Measurements from ENCODE around the gene FOXJ3.
"Not testable (repeated sequence)": the region's sequence is repeated elsewhere in the genome, so short reads cannot be mapped to it uniquely, and the experiment has no call there.

FOXJ3 gene

GRCh38 chr1:42240966-42241755, 93.9 kb downstream of the FOXJ3 start:
- DNase-seq: no peak

GRCh38 chr1:42239555-42239954, 95.5 kb downstream of the FOXJ3 start:
- DNase-seq: no peak

- no peak for DNase-seq
Observed at GRCh38 chr1:42239041-42239440, 96.0 kb downstream of the FOXJ3 start.

GRCh38 chr1:42231253-42231652, 103.8 kb downstream of the FOXJ3 start:
- DNase-seq: no peak

- no peak for DNase-seq
Observed at GRCh38 chr1:42228938-42229337, 106.1 kb downstream of the FOXJ3 start.

GRCh38 chr1:42223036-42223435, 112.0 kb downstream of the FOXJ3 start:
- DNase-seq: no peak

GRCh38 chr1:42221952-42222606, 113.0 kb downstream of the FOXJ3 start:
- DNase-seq: no peak

GRCh38 chr1:42221456-42221855, 113.6 kb downstream of the FOXJ3 start:
- no peak for DNase-seq

GRCh38 chr1:42219627-42220026, 115.4 kb downstream of the FOXJ3 start:
- no peak for DNase-seq

GRCh38 chr1:42214447-42214871, 120.6 kb downstream of the FOXJ3 start:
- DNase-seq: no peak

- DNase-seq: no peak
Observed at GRCh38 chr1:42211224-42211623, 123.8 kb downstream of the FOXJ3 start.

GRCh38 chr1:42210421-42211133, 124.5 kb downstream of the FOXJ3 start:
- DNase-seq: no peak

GRCh38 chr1:42209526-42210251, 125.3 kb downstream of the FOXJ3 start:
- DNase-seq: no peak

- not testable (repeated sequence) for DNase-seq
Observed at GRCh38 chr1:42206930-42207329, 128.1 kb downstream of the FOXJ3 start.

- peak in 1 of 5 experiments; percentile 3 for DNase-seq
Observed at GRCh38 chr1:42206164-42206563, 128.9 kb downstream of the FOXJ3 start.

GRCh38 chr1:42201986-42202385, 133.0 kb downstream of the FOXJ3 start:
- no peak for DNase-seq

- no peak for DNase-seq
Observed at GRCh38 chr1:42198251-42198650, 136.8 kb downstream of the FOXJ3 start.

- no peak for DNase-seq
Observed at GRCh38 chr1:42195841-42196240, 139.2 kb downstream of the FOXJ3 start.

GRCh38 chr1:42192106-42192505, 142.9 kb downstream of the FOXJ3 start:
- no peak for DNase-seq

GRCh38 chr1:42191319-42191718, 143.7 kb downstream of the FOXJ3 start:
- no peak for DNase-seq

GRCh38 chr1:42189931-42190853, 144.8 kb downstream of the FOXJ3 start:
- no peak for DNase-seq

- no peak for DNase-seq
Observed at GRCh38 chr1:42186152-42186551, 148.9 kb downstream of the FOXJ3 start.
